ENCODE measurements around the gene MRPL14.

DNA sequence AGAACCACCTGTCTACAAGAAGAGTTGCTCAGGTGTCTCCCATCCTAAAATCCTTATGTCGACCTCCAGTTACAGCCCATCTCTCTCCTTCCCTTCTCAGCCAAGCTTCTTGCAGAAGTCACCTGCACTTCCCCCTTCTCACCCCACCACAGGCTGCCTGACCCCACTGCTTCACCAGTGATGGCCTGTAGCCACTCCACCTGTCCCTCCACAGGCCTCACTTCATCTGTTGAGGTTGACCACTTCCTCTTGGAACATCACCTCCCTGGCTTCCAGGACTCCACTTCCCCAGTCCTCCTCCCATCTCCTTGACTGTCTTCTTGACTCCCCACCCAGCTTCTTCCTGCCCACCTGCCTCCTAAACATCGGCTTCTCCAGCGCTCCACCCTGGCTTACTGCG is 25.4 kb downstream of the MRPL14 start:
- TF ChIP-seq, protein P1, sequence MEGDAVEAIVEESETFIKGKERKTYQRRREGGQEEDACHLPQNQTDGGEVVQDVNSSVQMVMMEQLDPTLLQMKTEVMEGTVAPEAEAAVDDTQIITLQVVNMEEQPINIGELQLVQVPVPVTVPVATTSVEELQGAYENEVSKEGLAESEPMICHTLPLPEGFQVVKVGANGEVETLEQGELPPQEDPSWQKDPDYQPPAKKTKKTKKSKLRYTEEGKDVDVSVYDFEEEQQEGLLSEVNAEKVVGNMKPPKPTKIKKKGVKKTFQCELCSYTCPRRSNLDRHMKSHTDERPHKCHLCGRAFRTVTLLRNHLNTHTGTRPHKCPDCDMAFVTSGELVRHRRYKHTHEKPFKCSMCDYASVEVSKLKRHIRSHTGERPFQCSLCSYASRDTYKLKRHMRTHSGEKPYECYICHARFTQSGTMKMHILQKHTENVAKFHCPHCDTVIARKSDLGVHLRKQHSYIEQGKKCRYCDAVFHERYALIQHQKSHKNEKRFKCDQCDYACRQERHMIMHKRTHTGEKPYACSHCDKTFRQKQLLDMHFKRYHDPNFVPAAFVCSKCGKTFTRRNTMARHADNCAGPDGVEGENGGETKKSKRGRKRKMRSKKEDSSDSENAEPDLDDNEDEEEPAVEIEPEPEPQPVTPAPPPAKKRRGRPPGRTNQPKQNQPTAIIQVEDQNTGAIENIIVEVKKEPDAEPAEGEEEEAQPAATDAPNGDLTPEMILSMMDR (IDR thresholded peaks at IDR 0.05) = no peak
- no peak for TF ChIP-seq EZH2 (IDR thresholded peaks at IDR 0.05)

Data from neural progenitor cell (in vitro differentiated cells).